ENCODE data around the gene TTC33.

GRCh38 chr5:40569546-40570270 is 186.1 kb downstream of the TTC33 start:
- no peak for TF ChIP-seq POLR2A (IDR thresholded peaks at IDR 0.05)
- TF ChIP-seq, protein P1, sequence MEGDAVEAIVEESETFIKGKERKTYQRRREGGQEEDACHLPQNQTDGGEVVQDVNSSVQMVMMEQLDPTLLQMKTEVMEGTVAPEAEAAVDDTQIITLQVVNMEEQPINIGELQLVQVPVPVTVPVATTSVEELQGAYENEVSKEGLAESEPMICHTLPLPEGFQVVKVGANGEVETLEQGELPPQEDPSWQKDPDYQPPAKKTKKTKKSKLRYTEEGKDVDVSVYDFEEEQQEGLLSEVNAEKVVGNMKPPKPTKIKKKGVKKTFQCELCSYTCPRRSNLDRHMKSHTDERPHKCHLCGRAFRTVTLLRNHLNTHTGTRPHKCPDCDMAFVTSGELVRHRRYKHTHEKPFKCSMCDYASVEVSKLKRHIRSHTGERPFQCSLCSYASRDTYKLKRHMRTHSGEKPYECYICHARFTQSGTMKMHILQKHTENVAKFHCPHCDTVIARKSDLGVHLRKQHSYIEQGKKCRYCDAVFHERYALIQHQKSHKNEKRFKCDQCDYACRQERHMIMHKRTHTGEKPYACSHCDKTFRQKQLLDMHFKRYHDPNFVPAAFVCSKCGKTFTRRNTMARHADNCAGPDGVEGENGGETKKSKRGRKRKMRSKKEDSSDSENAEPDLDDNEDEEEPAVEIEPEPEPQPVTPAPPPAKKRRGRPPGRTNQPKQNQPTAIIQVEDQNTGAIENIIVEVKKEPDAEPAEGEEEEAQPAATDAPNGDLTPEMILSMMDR (IDR thresholded peaks at IDR 0.05): no peak
